K562 (cell line): ENCODE results near the gene RTP3. TPM values are rescaled to one million over a fixed set of nuclear protein-coding genes. Genes with fewer than 3 reads are reported as not detected.
A peak's percentile ranks its signal among the peaks of the same experiment; 100 is the strongest.

Experiments used
- ATAC-seq: fragments of 200-7000 bp; cut with Tn5 transposase; 3 replicates; pipeline ENCODE4 v1.9.1; 2020; ENCODE audit warnings: moderate library complexity
- BruUV-seq: library from RNA; stranded (reverse); fragments of 400-500 nt; replicated peaks from 2 replicates; lab custom pipeline; 2021; lab: Mats Ljungman, UMichigan
- CTCF ChIA-PET: fragments of 300-600 bp; formaldehyde crosslinking; extraction: SDS; loops from one replicate; lab custom pipeline; 2021; ENCODE audit warnings: low intra/inter-chr PET ratio; lab: Yijun Ruan, JAX
- POLR2A ChIA-PET: fragments of 300-600, 350-650 bp; sonication (Branson Sonifier 250); formaldehyde crosslinking; extraction: SDS; loops from one replicate; lab custom pipeline; 2021; ENCODE audit warnings: antibody characterized with exemption, inconsistent platforms; lab: Yijun Ruan, JAX
- DNase-seq, 4 experiments: peaks; one replicate each; pipeline versions ENCODE4 v3.0.0 to v3.0.0-alpha.2; 2011 to 2018; ENCODE audit warnings: low spot score in 3 of 4, mixed read lengths in 3 of 4; ENCODE audit errors: extremely low read depth in 1 of 4
- FAIRE-seq: peaks from 2 replicates; lab custom pipeline; 2011; peaks lifted over from hg19 to GRCh38; lab: Jason Lieb, UNC
- H2AFZ ChIP-seq: 2 replicates; pipeline ENCODE4 v1.6.0; 2011; ENCODE audit warnings: low read depth, low read length, control low read depth, inconsistent platforms
- H3K27ac ChIP-seq: fragments of 200-600 bp; 3 replicates; pipeline ENCODE4 v1.8.0; 2011; ENCODE audit warnings: low read depth, mild to moderate bottlenecking, control low read depth, inconsistent platforms, low read length, moderate library complexity, mixed read lengths; ENCODE audit errors: extremely low read depth
- H3K27me3 ChIP-seq, 2 experiments: fragments of 300-600 bp in 1 of 2; 2 replicates in 1 of 2; 3 replicates in 1 of 2; pipeline versions ENCODE4 v1.6.0 to v1.8.0; 2011; ENCODE audit warnings: inconsistent platforms in 2 of 2, low read length in 2 of 2, mild to moderate bottlenecking in 1 of 2, mixed read lengths in 1 of 2, moderate library complexity in 1 of 2; ENCODE audit not compliant: control insufficient read depth in 2 of 2, insufficient read depth in 2 of 2
- H3K36me3 ChIP-seq: fragments of 300-600 bp; 3 replicates; pipeline ENCODE4 v1.8.0; 2011; ENCODE audit warnings: mild to moderate bottlenecking, low read length, inconsistent platforms; ENCODE audit not compliant: control insufficient read depth, insufficient read depth
- H3K4me1 ChIP-seq, 2 experiments: fragments of 200-600 bp in 1 of 2; replicated peaks in 1 of 2; 2 replicates in 1 of 2; 3 replicates in 1 of 2; pipeline versions ENCODE4 v1.5.1 to v1.8.0; 2011; ENCODE audit warnings: inconsistent platforms in 2 of 2, low read length in 2 of 2, mild to moderate bottlenecking in 1 of 2, mixed read lengths in 1 of 2, moderate library complexity in 1 of 2; ENCODE audit not compliant: control insufficient read depth in 2 of 2, insufficient read depth in 2 of 2
- H3K4me2 ChIP-seq: 2 replicates; pipeline ENCODE4 v1.6.1; 2011; ENCODE audit warnings: low read length, control low read depth, inconsistent platforms, mixed read lengths; ENCODE audit not compliant: insufficient read depth
- H3K4me3 ChIP-seq: fragments of 200-600 bp; sonication (generic), shearing (Covaris generic); 2 replicates; pipeline ENCODE4 v1.5.1; 2016; ENCODE audit warnings: control low read depth, inconsistent platforms
- H3K79me2 ChIP-seq: fragments of 200-600 bp; 3 replicates; pipeline ENCODE4 v1.8.0; 2011; ENCODE audit warnings: low read length, inconsistent platforms; ENCODE audit not compliant: control insufficient read depth, insufficient read depth
- H3K9ac ChIP-seq, 2 experiments: 2 replicates each; pipeline versions ENCODE4 v1.6.0 to v1.6.1; 2011; ENCODE audit warnings: low read depth in 2 of 2, low read length in 2 of 2, control low read depth in 1 of 2, inconsistent platforms in 1 of 2, mild to moderate bottlenecking in 1 of 2, mixed read lengths in 1 of 2; ENCODE audit not compliant: insufficient read depth in 1 of 2
- H3K9me1 ChIP-seq: one replicate; pipeline ENCODE4 v1.6.0; 2011; ENCODE audit warnings: inconsistent platforms, mild to moderate bottlenecking, low read length, moderate library complexity; ENCODE audit not compliant: control insufficient read depth, insufficient read depth
- H3K9me3 ChIP-seq: replicated peaks from 2 replicates; pipeline ENCODE4 v1.5.1; 2011; ENCODE audit warnings: low read depth, low read length, inconsistent platforms; ENCODE audit not compliant: control insufficient read depth, insufficient read depth
- H4K20me1 ChIP-seq: replicated peaks from 2 replicates; pipeline ENCODE4 v1.6.1; 2011; ENCODE audit warnings: low read length, inconsistent platforms, mixed read lengths; ENCODE audit not compliant: control insufficient read depth, insufficient read depth
- EWSR1 ChIP-seq: fragments of 450-650 bp; IDR thresholded peaks from 2 replicates; pipeline ENCODE4 v1.6.1; 2018; ENCODE audit warnings: borderline replicate concordance, mild to moderate bottlenecking, low read depth, moderate library complexity; ENCODE audit not compliant: partially characterized antibody
- L3MBTL2 ChIP-seq: fragments of 450-650 bp; IDR thresholded peaks from 2 replicates; pipeline ENCODE4 v1.6.1; 2016; ENCODE audit warnings: mild to moderate bottlenecking, moderate library complexity
- MCM7 ChIP-seq, 2 experiments: fragments of 450-650 bp; IDR thresholded peaks; 2 replicates each; pipeline ENCODE4 v1.6.1; 2016 to 2018
- MGA ChIP-seq: fragments of 450-650 bp; IDR thresholded peaks from 2 replicates; pipeline ENCODE4 v1.6.1; 2016; ENCODE audit warnings: mild to moderate bottlenecking, moderate library complexity
- MTF1 ChIP-seq: fragments of 250-450 bp; sonication (Bioruptor Pico); IDR thresholded peaks from 2 replicates; pipeline ENCODE4 v1.9.0; 2021; ENCODE audit warnings: moderate library complexity, mild to moderate bottlenecking, inconsistent platforms, borderline replicate concordance
- SMARCE1 ChIP-seq: fragments of 450-650 bp; IDR thresholded peaks from 2 replicates; pipeline ENCODE4 v1.7.1; 2016; ENCODE audit warnings: mild to moderate bottlenecking
- ZNF282 ChIP-seq: sonication (generic); formaldehyde crosslinking; IDR thresholded peaks from 2 replicates; pipeline ENCODE4 v1.8.1; 2023; ENCODE audit warnings: missing genetic modification reagents
- ZNF76 ChIP-seq: fragments of 250-450 bp; sonication (Bioruptor Pico); IDR thresholded peaks from 2 replicates; pipeline ENCODE4 v1.4.0; 2020; ENCODE audit warnings: mild to moderate bottlenecking, moderate library complexity, borderline replicate concordance
- ZNF77 ChIP-seq: fragments of 250-450 bp; sonication (Bioruptor Pico); IDR thresholded peaks from 2 replicates; pipeline ENCODE4 v1.5.0; 2020
- WGBS: fragments of 100-300 bp; shearing (Covaris generic); methylation state at CpG from one replicate; pipeline ENCODE4 v1.1.6; 2016; ENCODE audit warnings: low coverage, mixed read lengths; ENCODE audit not compliant: insufficient coverage; ENCODE audit errors: missing lambda C conversion rate; 5-methylcytosine and 5-hydroxymethylcytosine counted together
- in situ Hi-C: fragments of 300-500 bp; cut with MboI; formaldehyde crosslinking; loops from 4 replicates; pipeline ENCODE4 v1.15.0; 2018; ENCODE audit warnings: inconsistent platforms, mixed read lengths
- intact Hi-C: fragments of 100-400 bp; cut with micrococcal nuclease; formaldehyde crosslinking; loops from 2 replicates; pipeline ENCODE4 v1.14.2; 2022
- polyA plus RNA-seq, 8 experiments: library from polyadenylated mRNA; depleted of rRNA in 4 of 8; stranded (reverse) in 5 of 8; unstranded in 3 of 8; fragments of >200 nt; fragmentation: Nextera tagmentation in 2 of 8; fragmentation: Illumina TruSeq in 1 of 8; extraction: Ambion mirVana in 2 of 8; extraction: Trizol in 1 of 8; gene quantifications; 2 replicates each; pipeline versions ENCODE4 v1.2.1 to v1.2.3, GENCODE V29; 2011 to 2014; ENCODE audit warnings: inconsistent platforms in 1 of 8, missing spikeins in 1 of 8
- total RNA-seq, 7 experiments: library from RNA; depleted of rRNA in 6 of 7; stranded (reverse); fragments of >200 nt in 6 of 7; fragmentation: Illumina TruSeq in 2 of 7; extraction: Trizol in 2 of 7; gene quantifications; 2 replicates each; pipeline versions ENCODE4 v1.2.1 to v1.2.3, GENCODE V29; 2011 to 2021; ENCODE audit warnings: low replicate concordance in 1 of 7

The RTP3 gene
- total and polyA plus RNA-seq, 9 of the 15 experiments (the other 6 are each of a cell fraction or from before 2014, with no cell fraction given), result not detected

- Histone ChIP-seq H4K20me1 (no peaks in the 10 kb centered on the region), H3K4me1 (peaks cover 50 to 73% of the 10 kb centered on the region in 2 experiments; a peak in 4 of 5 replicates), H2AFZ (peak overlapping the region; percentile 57), H3K79me2 (no peaks in the 10 kb centered on the region), H3K27ac (no peak overlapping the region), H3K27me3 (no peaks in the 10 kb centered on the region; a peak in 1 of 5 replicates), H3K36me3 (no peaks in the 10 kb centered on the region), H3K4me3 (no peak overlapping the region), H3K9ac (no peak overlapping the region; a peak in 1 of 4 replicates), H3K4me2 (no peak overlapping the region), H3K9me3 (no peaks in the 10 kb centered on the region), H3K9me1 (no peaks in the 10 kb centered on the region)
- DNase-seq (no peak), ATAC-seq (no peak), FAIRE-seq (no peak)
- TF ChIP-seq ZNF282 (CRISPR knock-in tag) (no peak), L3MBTL2 (peak; percentile 35; the same call in 1 of the 2 replicates), SMARCE1 (no peak), MGA (peak; percentile 49), MTF1 (CRISPR knock-in tag) (no peak), ZNF76 (no peak), EWSR1 (no peak), ZNF77 (CRISPR knock-in tag) (no peak), MCM7 (IDR thresholded peaks at IDR 0.05) (no peak)
- CTCF ChIA-PET, result no interaction called here
- intact Hi-C loops, result no loop called here
- 67% methylated on average over 4 of the region's 4 CpGs for WGBS
- BruUV-seq, result no TSS peak
- in situ Hi-C loops, result no loop called here
- POLR2A ChIA-PET, result interaction anchor here (0.8 to 2.4 kb wide), 5 partner anchors 9 to 247 kb away, joined by 3 to 8 read pairs (median 8); no protein-coding TSS in a partner anchor
These were observed 3.9 kb downstream of the RTP3 start for GRCh38 chr3:46501702-46502101.
